Measurements from ENCODE around the gene GPX4. TPM values are rescaled to one million over a fixed set of nuclear protein-coding genes. Genes with fewer than 3 reads are reported as not detected.

The GPX4 gene
- total and polyA plus RNA-seq, 2 of the 13 experiments (the other 11 are each of a cell fraction or from before 2014, with no cell fraction given) = 535 to 613 TPM

DNA sequence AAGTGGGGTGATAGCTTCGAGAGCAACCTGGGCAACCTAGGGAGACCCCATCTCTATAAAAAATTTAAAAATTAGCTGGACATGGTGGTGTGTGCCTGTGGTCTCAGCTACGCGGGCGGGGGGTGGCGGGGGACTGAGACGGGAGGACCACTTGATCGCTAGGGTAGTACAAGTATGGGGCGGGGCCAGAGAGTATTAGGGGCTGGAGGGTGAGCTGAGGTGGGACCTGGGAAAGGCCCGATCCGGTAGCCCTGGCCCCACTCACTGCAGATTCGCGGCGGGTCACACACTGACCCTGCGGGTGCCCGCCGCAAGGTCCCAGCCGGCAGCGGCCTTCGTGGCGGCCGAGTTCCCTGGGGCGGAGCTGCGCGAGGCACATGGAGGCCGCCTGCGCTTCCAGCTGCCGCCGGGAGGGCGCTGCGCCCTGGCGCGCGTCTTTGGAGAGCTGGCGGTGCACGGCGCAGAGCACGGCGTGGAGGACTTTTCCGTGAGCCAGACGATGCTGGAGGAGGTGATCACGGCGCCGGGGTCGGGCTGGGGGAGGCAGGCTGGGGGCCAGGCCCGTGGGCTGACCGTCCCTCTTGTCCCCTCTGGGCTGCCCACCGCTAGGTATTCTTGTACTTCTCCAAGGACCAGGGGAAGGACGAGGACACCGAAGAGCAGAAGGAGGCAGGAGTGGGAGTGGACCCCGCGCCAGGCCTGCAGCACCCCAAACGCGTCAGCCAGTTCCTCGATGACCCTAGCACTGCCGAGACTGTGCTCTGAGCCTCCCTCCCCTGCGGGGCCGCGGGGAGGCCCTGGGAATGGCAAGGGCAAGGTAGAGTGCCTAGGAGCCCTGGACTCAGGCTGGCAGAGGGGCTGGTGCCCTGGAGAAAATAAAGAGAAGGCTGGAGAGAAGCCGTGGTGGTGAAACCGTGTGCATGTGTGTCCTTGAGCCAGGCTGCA lies 38.9 kb upstream of the GPX4 start (continued):
- TF ChIP-seq, protein P1, sequence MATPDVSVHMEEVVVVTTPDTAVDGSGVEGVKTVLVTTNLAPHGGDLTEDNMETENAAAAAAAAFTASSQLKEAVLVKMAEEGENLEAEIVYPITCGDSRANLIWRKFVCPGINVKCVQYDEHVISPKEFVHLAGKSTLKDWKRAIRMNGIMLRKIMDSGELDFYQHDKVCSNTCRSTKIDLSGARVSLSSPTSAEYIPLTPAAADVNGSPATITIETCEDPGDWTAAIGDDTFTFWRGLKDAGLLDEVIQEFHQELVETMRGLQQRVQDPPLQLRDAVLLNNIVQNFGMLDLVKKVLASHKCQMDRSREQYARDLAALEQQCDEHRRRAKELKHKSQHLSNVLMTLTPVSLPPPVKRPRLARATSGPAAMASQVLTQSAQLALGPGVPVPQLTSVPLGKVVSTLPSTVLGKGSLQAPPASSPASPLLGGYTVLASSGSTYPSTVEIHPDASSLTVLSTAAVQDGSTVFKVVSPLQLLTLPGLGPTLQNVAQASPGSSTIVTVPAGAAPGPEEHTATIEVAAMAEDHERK (CRISPR knock-in tag; IDR thresholded peaks at IDR 0.05; ENCODE audit: low read depth) = no peak
- TF ChIP-seq JDP2 (CRISPR knock-in tag; IDR thresholded peaks at IDR 0.05; ENCODE audit: borderline replicate concordance) (no peak), NR1H2 (CRISPR knock-in tag; IDR thresholded peaks at IDR 0.05; ENCODE audit: borderline replicate concordance, low read depth) (no peak), SP4 (CRISPR knock-in tag; IDR thresholded peaks at IDR 0.05) (peak; percentile 37; the same call in 1 of the 2 replicates), ZNF672 (CRISPR knock-in tag; IDR thresholded peaks at IDR 0.05) (no peak), SPEN (CRISPR knock-in tag; IDR thresholded peaks at IDR 0.05; ENCODE audit: low read depth) (peak; percentile 54), ZNF670 (CRISPR knock-in tag; IDR thresholded peaks at IDR 0.05; ENCODE audit: borderline replicate concordance) (no peak), HNF4G (IDR thresholded peaks at IDR 0.05; ENCODE audit: borderline replicate concordance, low read depth, low read length) (no peak), HNF4G (CRISPR knock-in tag; IDR thresholded peaks at IDR 0.05; ENCODE audit: borderline replicate concordance, low read depth) (no peak), FOXJ3 (CRISPR knock-in tag; IDR thresholded peaks at IDR 0.05; ENCODE audit: borderline replicate concordance) (no peak), ZBTB42 (CRISPR knock-in tag; IDR thresholded peaks at IDR 0.05) (no peak), NCOA1 (CRISPR knock-in tag; IDR thresholded peaks at IDR 0.05) (no peak), ZNF75D (CRISPR knock-in tag; IDR thresholded peaks at IDR 0.05; ENCODE audit: borderline replicate concordance) (no peak), RXRA (CRISPR knock-in tag; IDR thresholded peaks at IDR 0.05) (peak; percentile 23), HNRNPLL (IDR thresholded peaks at IDR 0.05; ENCODE audit: low read depth, low read length, poor library complexity, severe bottlenecking) (peak; percentile 41), ZNF251 (CRISPR knock-in tag; IDR thresholded peaks at IDR 0.05) (no peak), HNRNPK (IDR thresholded peaks at IDR 0.05; ENCODE audit: low read depth, low read length, poor library complexity, severe bottlenecking) (peak; percentile 60)
- TF ChIP-seq, protein P2, sequence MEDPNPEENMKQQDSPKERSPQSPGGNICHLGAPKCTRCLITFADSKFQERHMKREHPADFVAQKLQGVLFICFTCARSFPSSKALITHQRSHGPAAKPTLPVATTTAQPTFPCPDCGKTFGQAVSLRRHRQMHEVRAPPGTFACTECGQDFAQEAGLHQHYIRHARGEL (CRISPR knock-in tag; IDR thresholded peaks at IDR 0.05) = 0 out of 2 replicates have a peak, but pooled peaks have one; percentile 18
- TF ChIP-seq, protein P3, sequence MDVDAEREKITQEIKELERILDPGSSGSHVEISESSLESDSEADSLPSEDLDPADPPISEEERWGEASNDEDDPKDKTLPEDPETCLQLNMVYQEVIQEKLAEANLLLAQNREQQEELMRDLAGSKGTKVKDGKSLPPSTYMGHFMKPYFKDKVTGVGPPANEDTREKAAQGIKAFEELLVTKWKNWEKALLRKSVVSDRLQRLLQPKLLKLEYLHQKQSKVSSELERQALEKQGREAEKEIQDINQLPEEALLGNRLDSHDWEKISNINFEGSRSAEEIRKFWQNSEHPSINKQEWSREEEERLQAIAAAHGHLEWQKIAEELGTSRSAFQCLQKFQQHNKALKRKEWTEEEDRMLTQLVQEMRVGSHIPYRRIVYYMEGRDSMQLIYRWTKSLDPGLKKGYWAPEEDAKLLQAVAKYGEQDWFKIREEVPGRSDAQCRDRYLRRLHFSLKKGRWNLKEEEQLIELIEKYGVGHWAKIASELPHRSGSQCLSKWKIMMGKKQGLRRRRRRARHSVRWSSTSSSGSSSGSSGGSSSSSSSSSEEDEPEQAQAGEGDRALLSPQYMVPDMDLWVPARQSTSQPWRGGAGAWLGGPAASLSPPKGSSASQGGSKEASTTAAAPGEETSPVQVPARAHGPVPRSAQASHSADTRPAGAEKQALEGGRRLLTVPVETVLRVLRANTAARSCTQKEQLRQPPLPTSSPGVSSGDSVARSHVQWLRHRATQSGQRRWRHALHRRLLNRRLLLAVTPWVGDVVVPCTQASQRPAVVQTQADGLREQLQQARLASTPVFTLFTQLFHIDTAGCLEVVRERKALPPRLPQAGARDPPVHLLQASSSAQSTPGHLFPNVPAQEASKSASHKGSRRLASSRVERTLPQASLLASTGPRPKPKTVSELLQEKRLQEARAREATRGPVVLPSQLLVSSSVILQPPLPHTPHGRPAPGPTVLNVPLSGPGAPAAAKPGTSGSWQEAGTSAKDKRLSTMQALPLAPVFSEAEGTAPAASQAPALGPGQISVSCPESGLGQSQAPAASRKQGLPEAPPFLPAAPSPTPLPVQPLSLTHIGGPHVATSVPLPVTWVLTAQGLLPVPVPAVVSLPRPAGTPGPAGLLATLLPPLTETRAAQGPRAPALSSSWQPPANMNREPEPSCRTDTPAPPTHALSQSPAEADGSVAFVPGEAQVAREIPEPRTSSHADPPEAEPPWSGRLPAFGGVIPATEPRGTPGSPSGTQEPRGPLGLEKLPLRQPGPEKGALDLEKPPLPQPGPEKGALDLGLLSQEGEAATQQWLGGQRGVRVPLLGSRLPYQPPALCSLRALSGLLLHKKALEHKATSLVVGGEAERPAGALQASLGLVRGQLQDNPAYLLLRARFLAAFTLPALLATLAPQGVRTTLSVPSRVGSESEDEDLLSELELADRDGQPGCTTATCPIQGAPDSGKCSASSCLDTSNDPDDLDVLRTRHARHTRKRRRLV (CRISPR knock-in tag; IDR thresholded peaks at IDR 0.05) = no peak
- TF ChIP-seq, protein P4, sequence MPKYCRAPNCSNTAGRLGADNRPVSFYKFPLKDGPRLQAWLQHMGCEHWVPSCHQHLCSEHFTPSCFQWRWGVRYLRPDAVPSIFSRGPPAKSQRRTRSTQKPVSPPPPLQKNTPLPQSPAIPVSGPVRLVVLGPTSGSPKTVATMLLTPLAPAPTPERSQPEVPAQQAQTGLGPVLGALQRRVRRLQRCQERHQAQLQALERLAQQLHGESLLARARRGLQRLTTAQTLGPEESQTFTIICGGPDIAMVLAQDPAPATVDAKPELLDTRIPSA (CRISPR knock-in tag; IDR thresholded peaks at IDR 0.05; ENCODE audit: borderline replicate concordance) = no peak
